ENCODE measurements around the gene RHOF. TPM values are rescaled to one million over a fixed set of nuclear protein-coding genes. Genes with fewer than 3 reads are reported as not detected.

RHOF gene
- total and polyA plus RNA-seq, 2 of the 13 experiments (the other 11 are each of a cell fraction or from before 2014, with no cell fraction given): 14.6 to 32.2 TPM

DNA sequence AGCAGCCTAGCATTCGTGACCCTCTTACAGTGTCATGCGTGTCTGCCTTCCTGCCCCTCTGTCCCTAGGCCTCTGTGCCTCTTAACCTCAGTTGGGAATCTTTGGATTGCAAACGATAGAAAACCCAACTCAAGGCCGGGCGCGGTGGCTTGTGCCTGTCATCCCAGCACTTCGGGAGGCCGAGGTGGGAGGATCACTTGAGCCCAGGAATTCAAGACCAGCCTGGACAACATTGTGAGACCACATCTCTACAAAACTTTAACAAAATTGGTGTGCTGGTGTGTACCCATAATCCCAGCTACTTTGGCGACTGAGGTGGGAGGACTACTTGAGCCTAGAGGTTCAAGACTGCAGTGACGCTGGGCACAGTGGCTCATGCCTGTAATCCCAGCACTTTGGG lies 44.2 kb downstream of the RHOF start (continued):
- TF ChIP-seq RORA (CRISPR knock-in tag; IDR thresholded peaks at IDR 0.05) (no peak), MEIS1 (CRISPR knock-in tag; IDR thresholded peaks at IDR 0.05; ENCODE audit: borderline replicate concordance) (no peak), SMARCE1 (IDR thresholded peaks at IDR 0.05; ENCODE audit: borderline replicate concordance) (no peak), FOSL1 (CRISPR knock-in tag; IDR thresholded peaks at IDR 0.05; ENCODE audit: borderline replicate concordance) (no peak), TGIF2 (CRISPR knock-in tag; IDR thresholded peaks at IDR 0.05) (no peak), ZNF136 (CRISPR knock-in tag; IDR thresholded peaks at IDR 0.05; ENCODE audit: low read depth) (no peak), ZNF138 (CRISPR knock-in tag; IDR thresholded peaks at IDR 0.05; ENCODE audit: low read depth) (no peak), GTF2F1 (IDR thresholded peaks at IDR 0.05; ENCODE audit: low read length) (no peak)
- TF ChIP-seq, protein P1, sequence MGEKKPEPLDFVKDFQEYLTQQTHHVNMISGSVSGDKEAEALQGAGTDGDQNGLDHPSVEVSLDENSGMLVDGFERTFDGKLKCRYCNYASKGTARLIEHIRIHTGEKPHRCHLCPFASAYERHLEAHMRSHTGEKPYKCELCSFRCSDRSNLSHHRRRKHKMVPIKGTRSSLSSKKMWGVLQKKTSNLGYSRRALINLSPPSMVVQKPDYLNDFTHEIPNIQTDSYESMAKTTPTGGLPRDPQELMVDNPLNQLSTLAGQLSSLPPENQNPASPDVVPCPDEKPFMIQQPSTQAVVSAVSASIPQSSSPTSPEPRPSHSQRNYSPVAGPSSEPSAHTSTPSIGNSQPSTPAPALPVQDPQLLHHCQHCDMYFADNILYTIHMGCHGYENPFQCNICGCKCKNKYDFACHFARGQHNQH (CRISPR knock-in tag; IDR thresholded peaks at IDR 0.05): 0 out of 2 replicates have a peak, but pooled peaks have one; percentile 4
- TF ChIP-seq, protein P2, sequence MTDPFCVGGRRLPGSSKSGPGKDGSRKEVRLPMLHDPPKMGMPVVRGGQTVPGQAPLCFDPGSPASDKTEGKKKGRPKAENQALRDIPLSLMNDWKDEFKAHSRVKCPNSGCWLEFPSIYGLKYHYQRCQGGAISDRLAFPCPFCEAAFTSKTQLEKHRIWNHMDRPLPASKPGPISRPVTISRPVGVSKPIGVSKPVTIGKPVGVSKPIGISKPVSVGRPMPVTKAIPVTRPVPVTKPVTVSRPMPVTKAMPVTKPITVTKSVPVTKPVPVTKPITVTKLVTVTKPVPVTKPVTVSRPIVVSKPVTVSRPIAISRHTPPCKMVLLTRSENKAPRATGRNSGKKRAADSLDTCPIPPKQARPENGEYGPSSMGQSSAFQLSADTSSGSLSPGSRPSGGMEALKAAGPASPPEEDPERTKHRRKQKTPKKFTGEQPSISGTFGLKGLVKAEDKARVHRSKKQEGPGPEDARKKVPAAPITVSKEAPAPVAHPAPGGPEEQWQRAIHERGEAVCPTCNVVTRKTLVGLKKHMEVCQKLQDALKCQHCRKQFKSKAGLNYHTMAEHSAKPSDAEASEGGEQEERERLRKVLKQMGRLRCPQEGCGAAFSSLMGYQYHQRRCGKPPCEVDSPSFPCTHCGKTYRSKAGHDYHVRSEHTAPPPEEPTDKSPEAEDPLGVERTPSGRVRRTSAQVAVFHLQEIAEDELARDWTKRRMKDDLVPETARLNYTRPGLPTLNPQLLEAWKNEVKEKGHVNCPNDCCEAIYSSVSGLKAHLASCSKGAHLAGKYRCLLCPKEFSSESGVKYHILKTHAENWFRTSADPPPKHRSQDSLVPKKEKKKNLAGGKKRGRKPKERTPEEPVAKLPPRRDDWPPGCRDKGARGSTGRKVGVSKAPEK (CRISPR knock-in tag; IDR thresholded peaks at IDR 0.05; ENCODE audit: borderline replicate concordance): no peak
- TF ChIP-seq, protein P3, sequence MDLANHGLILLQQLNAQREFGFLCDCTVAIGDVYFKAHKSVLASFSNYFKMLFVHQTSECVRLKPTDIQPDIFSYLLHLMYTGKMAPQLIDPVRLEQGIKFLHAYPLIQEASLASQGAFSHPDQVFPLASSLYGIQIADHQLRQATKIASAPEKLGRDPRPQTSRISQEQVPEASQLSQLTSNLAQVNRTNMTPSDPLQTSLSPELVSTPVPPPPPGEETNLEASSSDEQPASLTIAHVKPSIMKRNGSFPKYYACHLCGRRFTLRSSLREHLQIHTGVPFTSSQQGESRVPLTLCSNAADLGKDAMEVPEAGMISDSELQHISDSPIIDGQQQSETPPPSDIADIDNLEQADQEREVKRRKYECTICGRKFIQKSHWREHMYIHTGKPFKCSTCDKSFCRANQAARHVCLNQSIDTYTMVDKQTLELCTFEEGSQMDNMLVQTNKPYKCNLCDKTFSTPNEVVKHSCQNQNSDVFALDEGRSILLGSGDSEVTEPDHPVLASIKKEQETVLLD (CRISPR knock-in tag; IDR thresholded peaks at IDR 0.05; ENCODE audit: low read depth): no peak
- TF ChIP-seq, protein P4, sequence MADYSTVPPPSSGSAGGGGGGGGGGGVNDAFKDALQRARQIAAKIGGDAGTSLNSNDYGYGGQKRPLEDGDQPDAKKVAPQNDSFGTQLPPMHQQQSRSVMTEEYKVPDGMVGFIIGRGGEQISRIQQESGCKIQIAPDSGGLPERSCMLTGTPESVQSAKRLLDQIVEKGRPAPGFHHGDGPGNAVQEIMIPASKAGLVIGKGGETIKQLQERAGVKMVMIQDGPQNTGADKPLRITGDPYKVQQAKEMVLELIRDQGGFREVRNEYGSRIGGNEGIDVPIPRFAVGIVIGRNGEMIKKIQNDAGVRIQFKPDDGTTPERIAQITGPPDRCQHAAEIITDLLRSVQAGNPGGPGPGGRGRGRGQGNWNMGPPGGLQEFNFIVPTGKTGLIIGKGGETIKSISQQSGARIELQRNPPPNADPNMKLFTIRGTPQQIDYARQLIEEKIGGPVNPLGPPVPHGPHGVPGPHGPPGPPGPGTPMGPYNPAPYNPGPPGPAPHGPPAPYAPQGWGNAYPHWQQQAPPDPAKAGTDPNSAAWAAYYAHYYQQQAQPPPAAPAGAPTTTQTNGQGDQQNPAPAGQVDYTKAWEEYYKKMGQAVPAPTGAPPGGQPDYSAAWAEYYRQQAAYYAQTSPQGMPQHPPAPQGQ (CRISPR knock-in tag; IDR thresholded peaks at IDR 0.05; ENCODE audit: borderline replicate concordance): no peak
- TF ChIP-seq, protein P5, sequence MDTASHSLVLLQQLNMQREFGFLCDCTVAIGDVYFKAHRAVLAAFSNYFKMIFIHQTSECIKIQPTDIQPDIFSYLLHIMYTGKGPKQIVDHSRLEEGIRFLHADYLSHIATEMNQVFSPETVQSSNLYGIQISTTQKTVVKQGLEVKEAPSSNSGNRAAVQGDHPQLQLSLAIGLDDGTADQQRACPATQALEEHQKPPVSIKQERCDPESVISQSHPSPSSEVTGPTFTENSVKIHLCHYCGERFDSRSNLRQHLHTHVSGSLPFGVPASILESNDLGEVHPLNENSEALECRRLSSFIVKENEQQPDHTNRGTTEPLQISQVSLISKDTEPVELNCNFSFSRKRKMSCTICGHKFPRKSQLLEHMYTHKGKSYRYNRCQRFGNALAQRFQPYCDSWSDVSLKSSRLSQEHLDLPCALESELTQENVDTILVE (CRISPR knock-in tag; IDR thresholded peaks at IDR 0.05): no peak

Measured in HepG2 (cell line).